Naive thymus-derived CD4-positive, alpha-beta T cell (primary cell): ENCODE data around the gene SLC11A1. TPM values are rescaled to one million over a fixed set of nuclear protein-coding genes. Genes with fewer than 3 reads are reported as not detected.

Experiments used
- ATAC-seq: fragments of 150-1000 bp; cut with Tn5 transposase; 2 replicates; pipeline ENCODE4 v1.10.0; 2021; ENCODE audit warnings: mild to moderate bottlenecking, moderate library complexity
- CTCF ChIA-PET: fragments of 350-600 bp; sonication (Branson Sonifier 250); formaldehyde crosslinking; loops from one replicate; lab custom pipeline; 2021; ENCODE audit warnings: antibody characterized with exemption; lab: Charles Lee
- POLR2A ChIA-PET: fragments of 350-600 bp; sonication (Branson Sonifier 250); formaldehyde crosslinking; loops from one replicate; lab custom pipeline; 2021; ENCODE audit warnings: antibody characterized with exemption, inconsistent platforms; lab: Charles Lee
- DNase-seq, 9 donors: peaks; one replicate each; pipeline versions ENCODE4 v3.0.0 to v3.0.0-alpha.2; 2020 to 2022; ENCODE audit warnings: mixed read lengths in 1 of 9
- H3K27ac ChIP-seq: one replicate; pipeline ENCODE4 v1.7.0; 2013; ENCODE audit warnings: mild to moderate bottlenecking, low read depth, low read length, moderate library complexity
- H3K27me3 ChIP-seq, 2 donors: one replicate each; pipeline ENCODE4 v1.7.0; 2013; ENCODE audit warnings: low read length in 2 of 2, mild to moderate bottlenecking in 2 of 2, moderate library complexity in 2 of 2; ENCODE audit not compliant: control insufficient read depth in 2 of 2, insufficient read depth in 2 of 2
- H3K36me3 ChIP-seq, 3 experiments: 1 replicate in 2 of 3; 2 replicates in 1 of 3; pipeline ENCODE4 v1.7.0; 2013; ENCODE audit warnings: low read length in 3 of 3, mild to moderate bottlenecking in 3 of 3, moderate library complexity in 1 of 3; ENCODE audit not compliant: insufficient read depth in 3 of 3, control insufficient read depth in 2 of 3
- H3K4me1 ChIP-seq, 2 donors: one replicate each; pipeline ENCODE4 v1.7.0; 2013; ENCODE audit warnings: low read length in 2 of 2, mild to moderate bottlenecking in 2 of 2, moderate library complexity in 1 of 2; ENCODE audit not compliant: control insufficient read depth in 2 of 2, insufficient read depth in 2 of 2
- H3K4me3 ChIP-seq: 2 replicates; pipeline ENCODE4 v1.7.0; 2013; ENCODE audit warnings: mild to moderate bottlenecking, low read length
- H3K9me3 ChIP-seq, 3 experiments: 1 replicate in 2 of 3; 2 replicates in 1 of 3; pipeline ENCODE4 v1.7.0; 2013; ENCODE audit warnings: low read length in 3 of 3; ENCODE audit not compliant: control insufficient read depth in 2 of 3
- H3K27ac Mint-ChIP-seq, 9 donors: one replicate each; pipeline ENCODE4 v1.8.0; 2020 to 2022; ENCODE audit warnings: mixed read lengths in 9 of 9, mild to moderate bottlenecking in 8 of 9, moderate library complexity in 5 of 9, inconsistent platforms in 2 of 9
- H3K27me3 Mint-ChIP-seq, 5 donors: one replicate each; pipeline ENCODE4 v1.8.0; 2021 to 2022; ENCODE audit warnings: mixed read lengths in 5 of 5, mild to moderate bottlenecking in 1 of 5
- H3K36me3 Mint-ChIP-seq, 5 donors: one replicate each; pipeline ENCODE4 v1.8.0; 2020 to 2022; ENCODE audit warnings: mixed read lengths in 5 of 5, mild to moderate bottlenecking in 3 of 5, inconsistent platforms in 1 of 5
- H3K4me1 Mint-ChIP-seq, 7 donors: one replicate each; pipeline ENCODE4 v1.8.0; 2020 to 2022; ENCODE audit warnings: mixed read lengths in 7 of 7, mild to moderate bottlenecking in 3 of 7, inconsistent platforms in 1 of 7
- H3K4me3 Mint-ChIP-seq, 10 donors: one replicate each; pipeline ENCODE4 v1.8.0; 2020 to 2022; ENCODE audit warnings: mild to moderate bottlenecking in 10 of 10, mixed read lengths in 10 of 10, moderate library complexity in 6 of 10, inconsistent platforms in 2 of 10
- H3K9me3 Mint-ChIP-seq, 11 donors: one replicate each; pipeline ENCODE4 v1.8.0; 2020 to 2022; ENCODE audit warnings: mixed read lengths in 11 of 11, mild to moderate bottlenecking in 4 of 11, inconsistent platforms in 1 of 11, moderate library complexity in 1 of 11
- intact Hi-C, 2 donors: fragments of 100-400 bp; cut with micrococcal nuclease; formaldehyde crosslinking; loops; one replicate each; pipeline ENCODE4 v1.15.1; 2023
- polyA plus RNA-seq, 2 donors: library from polyadenylated mRNA; unstranded; fragments of 300-500 nt; fragmentation: Illumina TruSeq; gene quantifications; one replicate each; pipeline ENCODE4 v1.2.3, GENCODE V29; 2021
- total RNA-seq, 6 experiments: library from RNA in 5 of 6; stranded (reverse) in 5 of 6; gene quantifications; 1 replicate in 5 of 6; 2 replicates in 1 of 6; pipeline ENCODE4 v1.2.3 and lab custom pipeline; 2021 to 2026

SLC11A1 gene
- total and polyA plus RNA-seq, 7 experiments from 2014 or later = 0.27 to 399 (median 1.1) TPM

DNA sequence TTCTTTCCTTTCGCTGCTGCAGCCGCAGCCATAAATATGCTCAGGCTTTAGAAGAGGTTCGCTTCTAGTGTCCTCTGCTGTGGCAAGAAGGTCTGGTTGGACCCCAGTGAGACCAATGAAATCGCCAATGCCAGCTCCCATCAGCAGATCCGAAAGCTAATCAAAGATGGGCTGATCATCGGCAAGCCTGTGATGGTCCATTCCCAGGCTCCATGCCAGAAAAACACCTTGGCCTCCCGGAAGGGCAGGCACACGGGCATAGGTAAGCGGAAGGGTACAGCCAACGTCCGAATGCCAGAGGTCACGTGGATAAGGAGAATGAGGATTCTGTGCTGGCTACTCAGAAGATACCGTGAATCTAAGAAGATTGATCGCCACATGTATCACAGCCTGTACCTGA is 28.0 kb upstream of the SLC11A1 start:
- no peak overlapping the region for H3K27ac ChIP-seq
- no peak overlapping the region for H3K4me3 ChIP-seq
- H3K4me1 ChIP-seq = no peaks in the 10 kb centered on the region
- H3K36me3 Mint-ChIP-seq = peaks cover 3 to 8% (median 4%) of the 10 kb centered on the region in 5 donors
- POLR2A ChIA-PET = interaction anchor here (1.0 to 1.2 kb wide), 2 partner anchors 53 to 64 kb away, joined by 4 to 5 read pairs; no protein-coding TSS in a partner anchor
- H3K27me3 Mint-ChIP-seq = peaks cover 0 to 7% (median 0%) of the 10 kb centered on the region in 5 donors
- DNase-seq = no peak
- peaks cover 0 to 6% (median 0%) of the 10 kb centered on the region in 7 donors for H3K4me1 Mint-ChIP-seq
- peaks cover 0 to 8% (median 0%) of the 10 kb centered on the region in 3 experiments for H3K9me3 ChIP-seq
- no peak overlapping the region for H3K27ac Mint-ChIP-seq
- H3K9me3 Mint-ChIP-seq = peaks cover 0 to 33% (median 8%) of the 10 kb centered on the region in 11 donors
- no peaks in the 10 kb centered on the region for H3K36me3 ChIP-seq
- intact Hi-C loops = no loop called here
- no peak for ATAC-seq
- no peaks in the 10 kb centered on the region for H3K27me3 ChIP-seq
- no peak overlapping the region for H3K4me3 Mint-ChIP-seq
- CTCF ChIA-PET = interaction anchor here (1.1 to 5.7 kb wide), 3 partner anchors 40 to 82 kb away, joined by 3 to 67 read pairs (median 7); partner anchors contain the start of gene TMBIM1

DNA sequence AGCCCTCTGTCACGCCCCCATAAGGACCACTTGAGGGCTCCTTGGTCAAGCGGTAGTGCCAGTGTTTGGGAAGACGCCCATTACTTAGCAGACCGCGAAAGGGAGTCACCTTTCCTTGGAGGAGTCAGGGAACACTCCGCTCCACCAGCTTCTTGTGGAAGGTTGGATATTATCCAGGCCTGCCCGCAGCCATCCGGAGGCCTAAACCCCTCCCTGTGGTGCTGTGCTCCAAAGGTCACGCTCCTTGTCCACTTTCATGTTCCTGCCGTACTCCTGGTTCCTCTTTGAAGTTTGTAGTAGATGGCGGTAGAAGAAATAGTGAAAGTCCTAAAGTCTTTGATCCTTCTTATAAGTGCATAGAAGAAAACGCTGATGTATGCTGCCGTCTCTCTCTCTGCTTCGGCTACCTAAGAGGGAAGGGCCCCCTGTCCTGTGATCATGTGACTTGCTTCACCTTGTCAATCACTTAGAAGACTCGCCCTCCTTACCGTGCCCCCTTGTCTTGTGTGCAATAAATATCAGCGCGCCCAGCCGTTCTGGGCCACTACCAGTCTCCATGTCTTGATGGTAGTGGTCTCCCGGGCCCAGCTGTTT is 27.1 kb upstream of the SLC11A1 start:
- Histone ChIP-seq H3K27me3 (no peaks in the 10 kb centered on the region), H3K36me3 (no peaks in the 10 kb centered on the region), H3K27ac (no peak overlapping the region), H3K4me1 (no peaks in the 10 kb centered on the region), H3K4me3 (no peak overlapping the region), H3K9me3 (peaks cover 0 to 8% (median 0%) of the 10 kb centered on the region in 3 experiments)
- H3K36me3 Mint-ChIP-seq = peaks cover 3 to 5% (median 4%) of the 10 kb centered on the region in 5 donors
- H3K27me3 Mint-ChIP-seq = peaks cover 0 to 7% (median 0%) of the 10 kb centered on the region in 5 donors
- DNase-seq (no peak), ATAC-seq (no peak)
- H3K9me3 Mint-ChIP-seq = peaks cover 0 to 28% (median 8%) of the 10 kb centered on the region in 11 donors
- H3K4me3 Mint-ChIP-seq = no peak overlapping the region
- H3K27ac Mint-ChIP-seq = peak overlapping the region in 3 of 9 donors; percentile 28 to 51 (median 42)
- intact Hi-C loops = loop anchor here in 1 of 2 donors (5.0 kb wide), 2 partner anchors 33 to 42 kb away; partner anchors contain the start of gene CTDSP1
- POLR2A ChIA-PET = interaction anchor here (0.6 to 1.2 kb wide), 5 partner anchors 19 to 80 kb away, joined by 3 to 5 read pairs (median 4); no protein-coding TSS in a partner anchor
- H3K4me1 Mint-ChIP-seq = peaks cover 0 to 6% (median 0%) of the 10 kb centered on the region in 7 donors
- CTCF ChIA-PET = interaction anchor here (0.8 to 6.7 kb wide), 9 partner anchors 39 to 187 kb away, joined by 3 to 93 read pairs (median 21); partner anchors contain the start of genes AAMP, PNKD and TMBIM1

DNA sequence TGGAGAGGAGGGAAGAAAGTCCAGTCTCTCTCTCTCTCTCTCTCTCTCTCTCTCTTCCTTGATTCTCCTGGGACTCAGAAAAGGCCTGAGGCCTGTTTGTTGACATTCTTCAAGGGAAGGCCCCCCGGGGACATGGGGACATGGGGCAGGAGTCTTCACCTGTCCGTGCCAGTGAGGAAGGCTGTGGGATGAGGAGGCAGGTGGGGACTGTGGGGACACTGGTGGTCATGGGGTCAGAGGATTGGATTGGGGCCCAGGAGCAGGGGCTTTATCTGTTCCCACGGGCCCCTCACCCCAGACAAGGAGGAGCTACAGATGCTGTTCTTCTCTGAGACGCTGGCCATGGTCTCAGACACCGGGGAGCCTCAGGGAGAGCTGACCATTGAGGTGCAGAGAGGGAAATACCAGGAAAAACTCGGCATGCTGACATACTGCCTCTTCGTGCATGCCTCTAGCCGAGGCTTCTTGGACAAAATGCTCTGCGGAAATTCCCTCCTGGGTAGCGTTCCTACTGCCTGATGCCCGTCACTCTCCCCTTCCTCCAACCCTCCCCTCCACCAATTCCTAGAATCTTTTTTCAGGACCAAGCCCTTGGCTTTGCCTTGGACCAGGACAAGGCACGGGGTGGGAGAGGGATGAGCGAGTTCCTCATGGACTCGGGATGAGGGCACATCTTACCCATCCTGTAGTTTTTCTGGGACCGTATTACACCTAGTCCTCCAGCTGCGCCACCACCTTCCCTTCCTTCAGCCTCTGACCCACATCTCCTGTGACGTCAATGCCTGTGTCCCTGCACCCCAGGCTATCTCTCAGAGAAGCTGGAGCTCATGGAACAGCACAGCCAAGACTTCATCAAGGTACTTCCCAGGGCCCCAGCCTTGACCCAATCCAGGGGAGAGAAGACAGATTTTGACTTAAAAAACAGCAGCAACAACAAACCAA is 24.6 kb upstream of the SLC11A1 start:
- H3K4me3 Mint-ChIP-seq = no peak overlapping the region
- Histone ChIP-seq H3K9me3 (no peaks in the 10 kb centered on the region), H3K27me3 (no peaks in the 10 kb centered on the region), H3K4me3 (no peak overlapping the region), H3K36me3 (no peaks in the 10 kb centered on the region), H3K27ac (no peak overlapping the region), H3K4me1 (no peaks in the 10 kb centered on the region)
- H3K27ac Mint-ChIP-seq = no peak overlapping the region
- ChIA-PET CTCF (interaction anchor here (0.6 to 6.7 kb wide), 22 partner anchors 10 to 110 kb away, joined by 3 to 93 read pairs (median 6); partner anchors contain the start of genes AAMP, PNKD, SLC11A1 and TMBIM1), POLR2A (interaction anchor here (0.7 to 2.0 kb wide), 16 partner anchors 10 to 85 kb away, joined by 3 to 16 read pairs (median 4); no protein-coding TSS in a partner anchor)
- H3K27me3 Mint-ChIP-seq = peaks cover 0 to 4% (median 0%) of the 10 kb centered on the region in 5 donors
- peaks cover 0 to 3% (median 0%) of the 10 kb centered on the region in 5 donors for H3K36me3 Mint-ChIP-seq
- intact Hi-C loops = loop anchor here in 1 of 2 donors (5.0 kb wide), 2 partner anchors 35 to 40 kb away; partner anchors contain the start of gene CTDSP1
- ATAC-seq = no peak
- H3K9me3 Mint-ChIP-seq = peaks cover 0 to 5% (median 0%) of the 10 kb centered on the region in 11 donors
- peaks cover 0 to 6% (median 0%) of the 10 kb centered on the region in 7 donors for H3K4me1 Mint-ChIP-seq
- DNase-seq = no peak

GRCh38 chr2:218360453-218360852 is 21.6 kb upstream of the SLC11A1 start:
- intact Hi-C loops = no loop called here
- H3K4me1 ChIP-seq = no peaks in the 10 kb centered on the region
- Mint-ChIP-seq H3K36me3 (no peaks in the 10 kb centered on the region), H3K27ac (no peak overlapping the region), H3K9me3 (no peaks in the 10 kb centered on the region), H3K4me3 (no peak overlapping the region), H3K27me3 (peaks cover 0 to 6% (median 0%) of the 10 kb centered on the region in 5 donors), H3K4me1 (peaks cover 0 to 6% (median under 1%) of the 10 kb centered on the region in 7 donors)
- ATAC-seq = peak; percentile 68
- POLR2A ChIA-PET = no interaction called here
- CTCF ChIA-PET = interaction anchor here (0.7 to 6.7 kb wide), 4 partner anchors 27 to 87 kb away, joined by 5 to 93 read pairs (median 49); partner anchors contain the start of genes AAMP and PNKD
- H3K36me3 ChIP-seq = no peaks in the 10 kb centered on the region
- no peaks in the 10 kb centered on the region for H3K27me3 ChIP-seq
- DNase-seq = no peak
- no peak overlapping the region for H3K27ac ChIP-seq
- H3K4me3 ChIP-seq = no peak overlapping the region
- H3K9me3 ChIP-seq = no peaks in the 10 kb centered on the region

GRCh38 chr2:218362606-218363005 is 19.5 kb upstream of the SLC11A1 start:
- H3K27ac Mint-ChIP-seq = peak overlapping the region in 2 of 9 donors; percentile 23 to 76
- H3K9me3 ChIP-seq = no peaks in the 10 kb centered on the region
- ChIA-PET POLR2A (interaction anchor here (0.5 to 1.4 kb wide), 5 partner anchors 29 to 64 kb away, joined by 3 to 6 read pairs (median 4); no protein-coding TSS in a partner anchor), CTCF (interaction anchor here (1.2 kb wide), 1 partner anchor 30 kb away, joined by 4 read pairs; no protein-coding TSS in a partner anchor)
- DNase-seq (no peak), ATAC-seq (no peak)
- H3K27me3 ChIP-seq = no peaks in the 10 kb centered on the region
- intact Hi-C loops = no loop called here
- H3K4me3 Mint-ChIP-seq = no peak overlapping the region
- peaks cover 0 to 18% (median 9%) of the 10 kb centered on the region in 7 donors for H3K4me1 Mint-ChIP-seq
- H3K9me3 Mint-ChIP-seq = peaks cover 0 to 3% (median 0%) of the 10 kb centered on the region in 11 donors
- no peak overlapping the region for H3K27ac ChIP-seq
- H3K36me3 ChIP-seq = no peaks in the 10 kb centered on the region
- no peaks in the 10 kb centered on the region for H3K36me3 Mint-ChIP-seq
- H3K4me1 ChIP-seq = no peaks in the 10 kb centered on the region
- H3K4me3 ChIP-seq = no peak overlapping the region
- peaks cover 0 to 14% (median 0%) of the 10 kb centered on the region in 5 donors for H3K27me3 Mint-ChIP-seq
